H1 (cell line): ENCODE measurements around the gene H1-8. TPM values are rescaled to one million over a fixed set of nuclear protein-coding genes. Genes with fewer than 3 reads are reported as not detected.

Experiments used
- BCL11A ChIP-seq, 2 experiments: IDR thresholded peaks; one replicate each; pipeline ENCODE4 v1.6.1; 2011; ENCODE audit warnings: low read depth in 2 of 2, low read length in 2 of 2, mild to moderate bottlenecking in 2 of 2
- CHD7 ChIP-seq: fragments of 300-600 bp; sonication (generic); IDR thresholded peaks from 2 replicates; pipeline ENCODE4 v1.7.1; 2012; ENCODE audit warnings: low read length, moderate library complexity, mild to moderate bottlenecking, inconsistent platforms; ENCODE audit not compliant: insufficient replicate concordance
- GTF2F1 ChIP-seq: IDR thresholded peaks from 2 replicates; pipeline ENCODE4 v1.6.1; 2012; ENCODE audit warnings: low read depth, low read length, improper control_type of control experiment, borderline replicate concordance
- HDAC2 ChIP-seq, 2 experiments: fragments of 300-600 bp in 1 of 2; sonication (generic) in 1 of 2; IDR thresholded peaks; 2 replicates each; pipeline ENCODE4 v1.6.1; 2011 to 2012; ENCODE audit warnings: low read depth in 2 of 2, low read length in 2 of 2, mild to moderate bottlenecking in 2 of 2, moderate library complexity in 2 of 2, borderline replicate concordance in 1 of 2, inconsistent platforms in 1 of 2
- KDM4A ChIP-seq: IDR thresholded peaks from one replicate; pipeline ENCODE4 v1.7.1; 2012; ENCODE audit warnings: low read depth, mild to moderate bottlenecking, moderate library complexity, low read length, inconsistent platforms; ENCODE audit not compliant: severe bottlenecking
- polyA plus RNA-seq, 7 experiments: library from polyadenylated mRNA; depleted of rRNA in 3 of 7; stranded (reverse) in 5 of 7; unstranded in 2 of 7; fragments of >200 nt in 5 of 7; fragments of 200-250 nt in 2 of 7; gene quantifications; 1 replicate in 5 of 7; 2 replicates in 1 of 7; 4 replicates in 1 of 7; pipeline versions ENCODE4 v1.2.1 to v1.2.3, GENCODE V29; 2011 to 2013; ENCODE audit warnings: missing spikeins in 2 of 7, mixed read lengths in 2 of 7
- total RNA-seq: library from RNA; stranded (reverse); fragmentation: NEBNext Ultra II Directional; extraction: Animal tissue kit (Norgen Biotek cat#: 25700); gene quantifications from 2 replicates; pipeline ENCODE4 v1.2.1, GENCODE V29; 2021

Gene H1-8
- total and polyA plus RNA-seq, 2 of the 8 experiments (the other 6 are each of a cell fraction or from before 2014, with no cell fraction given) = not detected

GRCh38 chr3:129548104-129548965 lies 5.4 kb downstream of the H1-8 start (continued):
- TF ChIP-seq HDAC2 (IDR thresholded peaks at IDR 0.05; ENCODE audit: borderline replicate concordance in 1 of 2, low read depth in 2 of 2, low read length in 2 of 2) (no peak), GTF2F1 (no peak), KDM4A (no peak), BCL11A (IDR thresholded peaks at IDR 0.05; ENCODE audit: low read depth in 2 of 2, low read length in 2 of 2) (no peak), CHD7 (no peak)
